Measurements from ENCODE around the gene STARD3. TPM values are rescaled to one million over a fixed set of nuclear protein-coding genes. Genes with fewer than 3 reads are reported as not detected.

STARD3 gene
- total RNA-seq, 1 experiment from 2014 or later, result 75.3 TPM

- ChIA-PET CTCF (interaction anchor here (0.6 to 23.6 kb wide), 83 partner anchors 8 to 479 kb away, joined by 3 to 876 read pairs (median 5); partner anchors contain the start of genes CDK12, ERBB2, GRB7 and IKZF3), POLR2A (interaction anchor here (0.5 kb wide), 1 partner anchor 341 kb away, joined by 5 read pairs; no protein-coding TSS in a partner anchor)
- Mint-ChIP-seq H3K36me3 (no peaks in the 10 kb centered on the region), H3K27me3 (ENCODE audit: low read depth) (peaks cover 82% of the 10 kb centered on the region), H3K9me3 (no peaks in the 10 kb centered on the region), H3K27ac (no peak overlapping the region), H3K4me3 (no peak overlapping the region), H3K4me1 (peaks cover 31% of the 10 kb centered on the region)
- ATAC-seq (peak; percentile 51), DNase-seq (ENCODE audit: low spot score) (peak; percentile 91)
- TF ChIP-seq FOXK1 (CRISPR knock-in tag; IDR thresholded peaks at IDR 0.05), result no peak
- no peak for TF ChIP-seq NR1H2 (CRISPR knock-in tag; IDR thresholded peaks at IDR 0.05)
- TF ChIP-seq OVOL2 (CRISPR knock-in tag; IDR thresholded peaks at IDR 0.05; ENCODE audit: borderline replicate concordance), result no peak
- TF ChIP-seq CTCF (IDR thresholded peaks at IDR 0.05), result peak; percentile 100
- TF ChIP-seq ZNF425 (CRISPR knock-in tag; conservative IDR thresholded peaks at IDR 0.05), result no peak
- TF ChIP-seq GTF2I (CRISPR knock-in tag; conservative IDR thresholded peaks at IDR 0.05), result no peak
- TF ChIP-seq NR3C1 (CRISPR knock-in tag; conservative IDR thresholded peaks at IDR 0.05; ENCODE audit: low read depth), result no peak
- TF ChIP-seq ZNF423 (CRISPR knock-in tag; IDR thresholded peaks at IDR 0.05), result peak; percentile 93
- TF ChIP-seq SP1 (CRISPR knock-in tag; conservative IDR thresholded peaks at IDR 0.05), result 0 out of 2 replicates have a peak, but pooled peaks have one; percentile 43
- no peak for TF ChIP-seq E2F4 (CRISPR knock-in tag; IDR thresholded peaks at IDR 0.05; ENCODE audit: borderline replicate concordance, low read depth)
- TF ChIP-seq GABPB1 (CRISPR knock-in tag; IDR thresholded peaks at IDR 0.05), result no peak
- no peak for TF ChIP-seq ATF6 (CRISPR knock-in tag; IDR thresholded peaks at IDR 0.05)
- no peak for TF ChIP-seq MLX (CRISPR knock-in tag; IDR thresholded peaks at IDR 0.05)
- TF ChIP-seq MYBL2 (CRISPR knock-in tag; IDR thresholded peaks at IDR 0.05), result no peak
- TF ChIP-seq E2F5 (CRISPR knock-in tag; IDR thresholded peaks at IDR 0.05), result no peak
- peak; percentile 51; the same call in 1 of the 2 replicates for TF ChIP-seq HMGXB4 (CRISPR knock-in tag; IDR thresholded peaks at IDR 0.05)
- TF ChIP-seq GRHL2 (CRISPR knock-in tag; IDR thresholded peaks at IDR 0.05; ENCODE audit: insufficient replicate concordance, severe bottlenecking), result no peak
- no peak for TF ChIP-seq TEAD4 (CRISPR knock-in tag; IDR thresholded peaks at IDR 0.05)
- TF ChIP-seq ZNF317 (CRISPR knock-in tag; IDR thresholded peaks at IDR 0.05; ENCODE audit: borderline replicate concordance, low read depth), result no peak
- TF ChIP-seq RELA (CRISPR knock-in tag; IDR thresholded peaks at IDR 0.05; ENCODE audit: borderline replicate concordance), result no peak
- no peak for TF ChIP-seq ZMAT4 (CRISPR knock-in tag; IDR thresholded peaks at IDR 0.05)
- no peak for TF ChIP-seq USF1 (CRISPR knock-in tag; IDR thresholded peaks at IDR 0.05)
- TF ChIP-seq PRRX2 (CRISPR knock-in tag; IDR thresholded peaks at IDR 0.05), result no peak
Measured at GRCh38 chr17:39621523-39622379, 15.2 kb upstream of the STARD3 start.
